ENCODE measurements around the gene ARMC2. TPM values are rescaled to one million over a fixed set of nuclear protein-coding genes. Genes with fewer than 3 reads are reported as not detected.

Gene ARMC2
- total and polyA plus RNA-seq, 2 of the 4 experiments (the other 2 are of a cell fraction) = 0.72 to 3.9 TPM

- no peak overlapping the region for H3K27ac ChIP-seq (ENCODE audit: insufficient read depth, low read length)
- H4K91ac ChIP-seq (ENCODE audit: insufficient read depth, low read depth, low read length) = no peak overlapping the region
- no peaks in the 10 kb centered on the region; the same call in 1 of the 2 replicates for H3K9me1 ChIP-seq (ENCODE audit: insufficient read depth, low read length)
- no peak overlapping the region for H3K4me2 ChIP-seq (ENCODE audit: low read depth, low read length)
- ChIA-PET CTCF (interaction anchor here (1.0 kb wide), 1 partner anchor 10 kb away, joined by 3 read pairs; no protein-coding TSS in a partner anchor), POLR2A (ENCODE audit: unreplicated experiment) (no interaction called here)
- no peaks in the 10 kb centered on the region for H3K27me3 ChIP-seq (ENCODE audit: control insufficient read depth, insufficient read depth, low read length)
- no peak overlapping the region for H3K56ac ChIP-seq (ENCODE audit: extremely low read depth, insufficient read depth, low read length)
- H3K36me3 ChIP-seq (ENCODE audit: control insufficient read depth, insufficient read depth, low read length) = peaks cover 2% of the 10 kb centered on the region; the same call in 1 of the 2 replicates
- ATAC-seq (ENCODE audit: low read depth) = no peak
- no peak overlapping the region for H3K4ac ChIP-seq (ENCODE audit: low read depth, low read length)
- H2AK5ac ChIP-seq (ENCODE audit: low read depth, low read length) = no peak overlapping the region
- intact Hi-C loops (cut with micrococcal nuclease) (no loop called here), in situ Hi-C loops (cut with MboI; ENCODE audit: low sequenced_read_pairs) (no loop called here), dilution Hi-C loops (cut with HindIII; ENCODE audit: low sequenced_read_pairs, unreplicated experiment) (no loop called here)
- no TSS peak for BruUV-seq (replicated peaks)
- H3K18ac ChIP-seq (ENCODE audit: low read depth, low read length) = no peak overlapping the region
- no peak overlapping the region for H2AFZ ChIP-seq (replicated peaks; ENCODE audit: low read length, poor library complexity)
- no peaks in the 10 kb centered on the region for H4K20me1 ChIP-seq (ENCODE audit: insufficient read depth, low read length)
- no peak overlapping the region for H4K8ac ChIP-seq (ENCODE audit: low read depth in 2 of 2, low read length in 2 of 2)
- no peak overlapping the region for H2BK120ac ChIP-seq (ENCODE audit: low read depth, low read length)
- no peaks in the 10 kb centered on the region for H3K9me3 ChIP-seq (ENCODE audit: control insufficient read depth, insufficient read depth, low read length)
- no peak overlapping the region for H3K14ac ChIP-seq (replicated peaks; ENCODE audit: low read depth, low read length)
- no peaks in the 10 kb centered on the region for H3K79me1 ChIP-seq (ENCODE audit: low read depth in 1 of 2, low read length in 2 of 2)
- no peak for DNase-seq
- no peak overlapping the region for H4K5ac ChIP-seq (ENCODE audit: low read depth, low read length)
- H3K23ac ChIP-seq (ENCODE audit: low read depth, low read length) = no peak overlapping the region
- no peak overlapping the region for H2BK5ac ChIP-seq (ENCODE audit: low read depth, low read length, poor library complexity, severe bottlenecking)
- no peak overlapping the region for H2BK15ac ChIP-seq (ENCODE audit: low read depth, low read length)
- no CpG with 5 or more reads among the region's 3 CpGs for WGBS, 2 experiments (ENCODE audit: extremely low coverage in 2 of 2, insufficient read length in 1 of 2)
- H2BK20ac ChIP-seq (ENCODE audit: low read depth, low read length) = no peak overlapping the region
- TF ChIP-seq RAD21 (IDR thresholded peaks at IDR 0.05; ENCODE audit: low read length) (no peak), MAFK (IDR thresholded peaks at IDR 0.05; ENCODE audit: low read depth, low read length) (no peak), FOS (IDR thresholded peaks at IDR 0.05; ENCODE audit: low read depth, low read length) (no peak), MAZ (IDR thresholded peaks at IDR 0.05; ENCODE audit: borderline replicate concordance, low read depth, low read length) (no peak)
- peaks cover 3% of the 10 kb centered on the region; the same call in 1 of the 2 replicates for H3K4me1 ChIP-seq (ENCODE audit: control insufficient read depth, insufficient read depth, low read length)
- no peak overlapping the region for H2AK9ac ChIP-seq (replicated peaks; ENCODE audit: low read depth, low read length, poor library complexity)
- no peak overlapping the region for H3K9ac ChIP-seq (ENCODE audit: low read depth, low read length)
- no peak overlapping the region for H3K4me3 ChIP-seq (ENCODE audit: insufficient read depth, low read depth, low read length)
These were observed 18.6 kb downstream of the ARMC2 start for GRCh38 chr6:108866798-108867197.
